ENCODE measurements around the gene FREY1. TPM values are rescaled to one million over a fixed set of nuclear protein-coding genes. Genes with fewer than 3 reads are reported as not detected.

FREY1 gene
- total and polyA plus RNA-seq, 9 of the 15 experiments (the other 6 are each of a cell fraction or from before 2014, with no cell fraction given) = 0.25 to 1.5 (median 1.1) TPM; not detected in 5

DNA sequence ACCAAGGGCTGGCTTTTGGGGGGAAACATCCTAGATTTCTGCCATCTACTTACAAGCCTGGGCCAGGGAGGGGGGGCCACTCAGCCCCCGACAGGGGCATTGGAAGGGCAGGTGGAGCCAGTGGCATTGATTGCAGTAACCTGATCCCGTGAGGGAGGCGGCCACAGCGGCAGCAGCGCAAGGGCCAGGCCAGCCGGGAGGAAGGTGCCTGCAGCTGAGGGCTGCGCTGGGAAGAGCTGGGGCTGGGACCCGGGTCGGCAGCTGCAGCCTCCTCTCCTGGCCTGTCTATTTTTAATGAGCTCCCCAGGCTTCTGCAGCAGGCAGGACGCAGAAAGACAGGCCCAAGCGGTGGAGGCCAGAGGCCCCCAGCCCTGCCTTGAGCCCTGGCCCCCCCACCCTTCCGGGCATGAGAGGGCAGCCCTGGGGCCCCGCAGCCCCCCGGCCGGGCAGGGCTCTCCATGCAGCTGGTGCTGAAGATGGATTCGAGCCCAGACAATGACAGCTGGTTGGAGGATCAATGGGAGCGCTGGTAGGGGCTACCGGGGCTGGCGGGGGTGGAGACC lies 10.6 kb downstream of the FREY1 start (continued):
- TF ChIP-seq, protein P1, sequence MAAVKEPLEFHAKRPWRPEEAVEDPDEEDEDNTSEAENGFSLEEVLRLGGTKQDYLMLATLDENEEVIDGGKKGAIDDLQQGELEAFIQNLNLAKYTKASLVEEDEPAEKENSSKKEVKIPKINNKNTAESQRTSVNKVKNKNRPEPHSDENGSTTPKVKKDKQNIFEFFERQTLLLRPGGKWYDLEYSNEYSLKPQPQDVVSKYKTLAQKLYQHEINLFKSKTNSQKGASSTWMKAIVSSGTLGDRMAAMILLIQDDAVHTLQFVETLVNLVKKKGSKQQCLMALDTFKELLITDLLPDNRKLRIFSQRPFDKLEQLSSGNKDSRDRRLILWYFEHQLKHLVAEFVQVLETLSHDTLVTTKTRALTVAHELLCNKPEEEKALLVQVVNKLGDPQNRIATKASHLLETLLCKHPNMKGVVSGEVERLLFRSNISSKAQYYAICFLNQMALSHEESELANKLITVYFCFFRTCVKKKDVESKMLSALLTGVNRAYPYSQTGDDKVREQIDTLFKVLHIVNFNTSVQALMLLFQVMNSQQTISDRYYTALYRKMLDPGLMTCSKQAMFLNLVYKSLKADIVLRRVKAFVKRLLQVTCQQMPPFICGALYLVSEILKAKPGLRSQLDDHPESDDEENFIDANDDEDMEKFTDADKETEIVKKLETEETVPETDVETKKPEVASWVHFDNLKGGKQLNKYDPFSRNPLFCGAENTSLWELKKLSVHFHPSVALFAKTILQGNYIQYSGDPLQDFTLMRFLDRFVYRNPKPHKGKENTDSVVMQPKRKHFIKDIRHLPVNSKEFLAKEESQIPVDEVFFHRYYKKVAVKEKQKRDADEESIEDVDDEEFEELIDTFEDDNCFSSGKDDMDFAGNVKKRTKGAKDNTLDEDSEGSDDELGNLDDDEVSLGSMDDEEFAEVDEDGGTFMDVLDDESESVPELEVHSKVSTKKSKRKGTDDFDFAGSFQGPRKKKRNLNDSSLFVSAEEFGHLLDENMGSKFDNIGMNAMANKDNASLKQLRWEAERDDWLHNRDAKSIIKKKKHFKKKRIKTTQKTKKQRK (IDR thresholded peaks at IDR 0.05; ENCODE audit: borderline replicate concordance, low read depth, low read length) = no peak
- TF ChIP-seq, protein P2, sequence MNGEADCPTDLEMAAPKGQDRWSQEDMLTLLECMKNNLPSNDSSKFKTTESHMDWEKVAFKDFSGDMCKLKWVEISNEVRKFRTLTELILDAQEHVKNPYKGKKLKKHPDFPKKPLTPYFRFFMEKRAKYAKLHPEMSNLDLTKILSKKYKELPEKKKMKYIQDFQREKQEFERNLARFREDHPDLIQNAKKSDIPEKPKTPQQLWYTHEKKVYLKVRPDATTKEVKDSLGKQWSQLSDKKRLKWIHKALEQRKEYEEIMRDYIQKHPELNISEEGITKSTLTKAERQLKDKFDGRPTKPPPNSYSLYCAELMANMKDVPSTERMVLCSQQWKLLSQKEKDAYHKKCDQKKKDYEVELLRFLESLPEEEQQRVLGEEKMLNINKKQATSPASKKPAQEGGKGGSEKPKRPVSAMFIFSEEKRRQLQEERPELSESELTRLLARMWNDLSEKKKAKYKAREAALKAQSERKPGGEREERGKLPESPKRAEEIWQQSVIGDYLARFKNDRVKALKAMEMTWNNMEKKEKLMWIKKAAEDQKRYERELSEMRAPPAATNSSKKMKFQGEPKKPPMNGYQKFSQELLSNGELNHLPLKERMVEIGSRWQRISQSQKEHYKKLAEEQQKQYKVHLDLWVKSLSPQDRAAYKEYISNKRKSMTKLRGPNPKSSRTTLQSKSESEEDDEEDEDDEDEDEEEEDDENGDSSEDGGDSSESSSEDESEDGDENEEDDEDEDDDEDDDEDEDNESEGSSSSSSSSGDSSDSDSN (IDR thresholded peaks at IDR 0.05; ENCODE audit: borderline replicate concordance in 1 of 2, low read depth in 2 of 2, low read length in 2 of 2) = 0 out of 4 replicates have a peak, but pooled peaks of 1 of the 2 experiments have one; percentile 24
- TF ChIP-seq TAF9B (IDR thresholded peaks at IDR 0.05; ENCODE audit: partially characterized antibody) (no peak), ZNF717 (CRISPR knock-in tag; IDR thresholded peaks at IDR 0.05) (no peak), RFX1 (IDR thresholded peaks at IDR 0.05) (no peak), CCAR2 (IDR thresholded peaks at IDR 0.05; ENCODE audit: low read depth, low read length) (no peak), ZNF695 (CRISPR knock-in tag; IDR thresholded peaks at IDR 0.05) (no peak), ARID2 (IDR thresholded peaks at IDR 0.05) (no peak)
- TF ChIP-seq, protein P3, sequence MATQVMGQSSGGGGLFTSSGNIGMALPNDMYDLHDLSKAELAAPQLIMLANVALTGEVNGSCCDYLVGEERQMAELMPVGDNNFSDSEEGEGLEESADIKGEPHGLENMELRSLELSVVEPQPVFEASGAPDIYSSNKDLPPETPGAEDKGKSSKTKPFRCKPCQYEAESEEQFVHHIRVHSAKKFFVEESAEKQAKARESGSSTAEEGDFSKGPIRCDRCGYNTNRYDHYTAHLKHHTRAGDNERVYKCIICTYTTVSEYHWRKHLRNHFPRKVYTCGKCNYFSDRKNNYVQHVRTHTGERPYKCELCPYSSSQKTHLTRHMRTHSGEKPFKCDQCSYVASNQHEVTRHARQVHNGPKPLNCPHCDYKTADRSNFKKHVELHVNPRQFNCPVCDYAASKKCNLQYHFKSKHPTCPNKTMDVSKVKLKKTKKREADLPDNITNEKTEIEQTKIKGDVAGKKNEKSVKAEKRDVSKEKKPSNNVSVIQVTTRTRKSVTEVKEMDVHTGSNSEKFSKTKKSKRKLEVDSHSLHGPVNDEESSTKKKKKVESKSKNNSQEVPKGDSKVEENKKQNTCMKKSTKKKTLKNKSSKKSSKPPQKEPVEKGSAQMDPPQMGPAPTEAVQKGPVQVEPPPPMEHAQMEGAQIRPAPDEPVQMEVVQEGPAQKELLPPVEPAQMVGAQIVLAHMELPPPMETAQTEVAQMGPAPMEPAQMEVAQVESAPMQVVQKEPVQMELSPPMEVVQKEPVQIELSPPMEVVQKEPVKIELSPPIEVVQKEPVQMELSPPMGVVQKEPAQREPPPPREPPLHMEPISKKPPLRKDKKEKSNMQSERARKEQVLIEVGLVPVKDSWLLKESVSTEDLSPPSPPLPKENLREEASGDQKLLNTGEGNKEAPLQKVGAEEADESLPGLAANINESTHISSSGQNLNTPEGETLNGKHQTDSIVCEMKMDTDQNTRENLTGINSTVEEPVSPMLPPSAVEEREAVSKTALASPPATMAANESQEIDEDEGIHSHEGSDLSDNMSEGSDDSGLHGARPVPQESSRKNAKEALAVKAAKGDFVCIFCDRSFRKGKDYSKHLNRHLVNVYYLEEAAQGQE (IDR thresholded peaks at IDR 0.05; ENCODE audit: borderline replicate concordance) = 0 out of 2 replicates have a peak, but pooled peaks have one; percentile 29
- TF ChIP-seq, protein P3 (CRISPR knock-in tag; IDR thresholded peaks at IDR 0.05; ENCODE audit: low read depth) = no peak
- TF ChIP-seq, protein P4, sequence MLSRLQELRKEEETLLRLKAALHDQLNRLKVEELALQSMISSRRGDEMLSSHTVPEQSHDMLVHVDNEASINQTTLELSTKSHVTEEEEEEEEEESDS (CRISPR knock-in tag; IDR thresholded peaks at IDR 0.05) = no peak
- TF ChIP-seq, protein P5, sequence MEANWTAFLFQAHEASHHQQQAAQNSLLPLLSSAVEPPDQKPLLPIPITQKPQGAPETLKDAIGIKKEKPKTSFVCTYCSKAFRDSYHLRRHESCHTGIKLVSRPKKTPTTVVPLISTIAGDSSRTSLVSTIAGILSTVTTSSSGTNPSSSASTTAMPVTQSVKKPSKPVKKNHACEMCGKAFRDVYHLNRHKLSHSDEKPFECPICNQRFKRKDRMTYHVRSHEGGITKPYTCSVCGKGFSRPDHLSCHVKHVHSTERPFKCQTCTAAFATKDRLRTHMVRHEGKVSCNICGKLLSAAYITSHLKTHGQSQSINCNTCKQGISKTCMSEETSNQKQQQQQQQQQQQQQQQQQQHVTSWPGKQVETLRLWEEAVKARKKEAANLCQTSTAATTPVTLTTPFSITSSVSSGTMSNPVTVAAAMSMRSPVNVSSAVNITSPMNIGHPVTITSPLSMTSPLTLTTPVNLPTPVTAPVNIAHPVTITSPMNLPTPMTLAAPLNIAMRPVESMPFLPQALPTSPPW (CRISPR knock-in tag; IDR thresholded peaks at IDR 0.05) = peak; percentile 45; the same call in 1 of the 2 replicates

All from K562 (cell line).